HT-29 (cell line): Measurements from ENCODE around the gene AIMP2. TPM values are rescaled to one million over a fixed set of nuclear protein-coding genes. Genes with fewer than 3 reads are reported as not detected.
A peak's percentile ranks its signal among the peaks of the same experiment; 100 is the strongest.
"Not testable (repeated sequence)": the region's sequence is repeated elsewhere in the genome, so short reads cannot be mapped to it uniquely, and the experiment has no call there.

Experiments used
- DNase-seq: peaks from one replicate; pipeline ENCODE4 v3.0.0-alpha.2; 2015; ENCODE audit warnings: low spot score
- small RNA-seq: library from RNA; depleted of rRNA; stranded (forward); fragments of <200 nt; gene quantifications from one replicate; pipeline ENCODE3, GENCODE V24; 2014
- total RNA-seq: library from RNA; depleted of rRNA; stranded (reverse); fragments of >200 nt; shearing (Covaris generic); gene quantifications from 2 replicates; pipeline ENCODE4 v1.2.3, GENCODE V29; 2014; rRNA removed

The AIMP2 gene
- total RNA-seq, 1 experiment from 2014 or later: 98.3 TPM

GRCh38 chr7:6026011-6026819 lies 17.1 kb downstream of the AIMP2 start:
- peak; percentile 62 for DNase-seq

GRCh38 chr7:6026820-6027311 lies 17.8 kb downstream of the AIMP2 start:
- no peak for DNase-seq

- DNase-seq: no peak
Measured at GRCh38 chr7:6027806-6028365, 18.8 kb downstream of the AIMP2 start.

GRCh38 chr7:6028563-6028962 lies 19.5 kb downstream of the AIMP2 start:
- no peak for DNase-seq

DNA sequence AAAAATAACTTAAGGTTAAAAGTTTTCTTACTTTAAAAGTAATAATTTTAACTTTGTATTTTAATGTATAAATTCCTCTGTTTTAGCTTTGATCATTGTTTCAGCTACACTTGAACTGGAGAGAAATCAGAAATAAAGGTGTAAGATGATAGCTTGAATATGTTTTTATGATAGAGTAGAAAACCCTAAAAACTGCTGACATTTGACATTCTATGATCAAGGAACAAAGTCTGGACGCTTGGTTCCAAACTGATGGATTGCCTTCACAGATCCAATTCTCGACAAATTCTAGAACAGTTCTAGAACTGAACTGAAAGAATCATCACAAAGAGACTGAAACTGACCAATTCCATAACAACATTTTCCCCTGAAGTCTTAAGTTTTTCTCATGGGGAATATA lies 21.9 kb downstream of the AIMP2 start, which contains the start of gene ANKRD61:
ANKRD61 (plus strand) TSS at position 389 of the 400 bp plus-strand sequence; CDS start at position 389, 0 bp downstream.
- DNase-seq: no peak

GRCh38 chr7:6031567-6031966 lies 22.5 kb downstream of the AIMP2 start:
- no peak for DNase-seq

DNA sequence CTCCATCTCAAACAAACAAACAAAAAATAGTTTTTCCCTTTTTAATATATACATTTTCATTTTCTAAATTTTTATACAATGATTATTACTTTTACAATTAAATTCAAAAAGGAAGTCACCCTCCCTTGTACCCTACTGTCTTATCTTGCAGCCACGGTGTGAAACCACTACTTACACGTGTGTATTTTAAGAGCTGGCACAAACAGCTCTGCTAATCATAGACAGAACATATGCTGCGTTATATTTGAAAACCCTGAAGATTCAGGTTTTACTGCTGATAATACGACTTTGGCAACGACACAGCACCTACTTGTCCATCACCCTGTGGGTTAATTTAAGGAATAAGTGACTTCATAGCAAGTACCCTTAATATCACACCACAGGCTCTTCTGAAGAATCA lies 23.1 kb downstream of the AIMP2 start:
- no peak for DNase-seq

GRCh38 chr7:6032641-6033040 lies 23.6 kb downstream of the AIMP2 start:
- DNase-seq: no peak

DNA sequence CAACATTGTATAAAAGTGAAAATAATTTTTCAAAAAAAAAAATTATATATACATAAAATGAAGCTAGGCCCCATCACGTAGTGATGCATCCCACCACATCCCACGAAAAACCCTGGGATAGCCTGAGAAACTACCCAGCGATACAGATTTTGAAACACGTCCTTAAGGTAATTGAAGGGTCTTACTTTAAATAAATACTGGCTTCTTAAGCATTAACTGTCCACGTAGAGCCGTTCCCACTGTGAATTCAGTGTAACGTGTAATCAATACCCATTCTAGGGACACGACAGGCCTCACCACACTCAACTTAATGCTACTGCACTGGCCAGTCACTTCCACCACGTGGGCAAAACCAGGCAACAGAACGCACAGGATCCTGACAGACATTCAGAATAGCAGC lies 26.1 kb downstream of the AIMP2 start:
- no peak for DNase-seq

DNA sequence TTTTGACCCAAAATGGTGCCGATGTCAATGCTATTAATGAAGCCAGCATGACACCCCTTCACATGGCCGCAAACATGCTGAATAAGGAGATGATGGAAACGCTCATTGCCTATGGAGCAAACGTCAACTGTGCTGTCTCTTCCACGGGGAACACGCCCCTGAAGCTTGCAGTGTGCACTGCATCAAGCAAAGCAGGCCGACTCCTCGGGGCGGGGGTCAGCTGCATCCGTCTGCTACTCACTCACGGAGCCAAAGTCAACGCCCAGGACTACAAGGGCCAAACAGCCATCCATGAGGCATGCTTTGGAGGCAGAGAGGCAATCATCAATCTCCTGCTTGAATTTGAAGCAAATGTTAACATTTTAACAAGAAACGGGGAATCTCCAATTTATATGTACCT lies 26.6 kb downstream of the AIMP2 start:
- DNase-seq: no peak

- DNase-seq: no peak
Measured at GRCh38 chr7:6049780-6050179, 40.7 kb downstream of the AIMP2 start.

DNA sequence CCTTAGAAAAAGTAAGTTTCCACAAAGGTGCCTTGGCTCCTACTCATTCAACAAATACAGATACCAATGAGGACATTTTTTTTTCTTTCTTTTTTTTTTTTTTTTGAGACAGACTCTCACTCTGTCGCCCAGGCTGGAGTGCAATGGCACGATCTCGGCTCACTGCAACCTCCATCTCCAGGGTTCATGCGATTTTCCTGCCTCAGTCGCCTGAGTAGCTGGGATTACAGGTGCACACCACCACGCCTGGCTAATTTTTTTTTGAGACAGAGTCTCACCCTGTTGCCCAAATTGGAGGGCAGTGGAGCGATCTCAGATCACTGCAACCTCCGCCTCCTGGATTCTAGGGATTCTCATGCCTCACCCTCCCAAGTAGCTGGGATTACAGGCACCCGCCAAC lies 42.1 kb downstream of the AIMP2 start:
- not testable (repeated sequence) for DNase-seq

GRCh38 chr7:6056616-6057015 lies 47.5 kb downstream of the AIMP2 start:
- DNase-seq: no peak

GRCh38 chr7:6057316-6058129 lies 48.5 kb downstream of the AIMP2 start:
- peak; percentile 8 for DNase-seq

DNA sequence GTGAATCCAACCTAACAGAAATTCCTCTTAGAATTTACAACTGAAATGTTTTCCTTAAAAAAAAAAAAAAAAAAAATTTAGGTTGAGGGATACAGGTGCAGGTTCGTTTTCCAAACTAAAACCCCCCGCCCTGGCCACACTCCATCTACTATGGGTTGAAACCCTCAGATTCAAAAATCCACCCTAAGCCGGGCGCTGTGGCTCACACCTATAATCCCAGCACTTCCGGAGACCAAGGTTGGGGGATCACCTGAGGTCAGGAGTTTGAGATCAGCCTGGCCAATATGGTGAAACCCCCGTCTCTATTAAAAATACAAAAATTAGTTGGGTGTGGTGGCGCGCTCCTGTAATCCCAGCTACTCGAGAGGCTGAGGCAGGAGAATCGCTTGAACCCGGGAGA lies 50.9 kb downstream of the AIMP2 start:
- not testable (repeated sequence) for DNase-seq

DNA sequence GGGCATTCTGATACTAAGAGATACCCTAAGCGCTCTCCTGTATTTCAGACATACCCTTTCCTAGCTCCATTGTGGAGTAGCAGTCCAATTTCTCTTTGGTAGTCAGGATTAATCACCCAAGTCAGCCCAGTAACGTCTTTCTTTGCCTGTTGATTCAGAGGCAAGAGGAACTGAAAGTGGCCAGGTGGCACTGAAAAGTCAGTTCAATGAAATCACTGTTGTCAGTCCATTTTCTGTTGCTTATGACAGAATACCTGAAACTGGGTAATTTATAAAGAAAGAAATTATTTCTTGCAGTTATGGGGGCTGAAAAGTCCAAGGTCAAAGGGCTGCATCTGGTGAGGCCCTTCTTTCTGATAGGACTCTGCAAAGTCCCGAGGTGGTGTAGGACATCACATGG lies 62.3 kb downstream of the AIMP2 start:
- no peak for DNase-seq

Small RNA genes within 50 kb of the gene (small RNA-seq; reads per million reads assigned to genes)
- gene RF00019 (not detected), gene RNU6-218P (not detected), gene SNORA80D (5.6 reads per million, percentile 84 among the genes with 10 or more reads in this experiment)

Other genes with a start within 250 kb of the AIMP2 start
- 15.9 and 16.0 TPM in 2 replicates for gene RNF216, start 227.6 kb upstream of the AIMP2 start, total RNA-seq
- not detected in 2 replicates for gene OCM, start 128.5 kb upstream of the AIMP2 start, total RNA-seq
- 50.2 and 55.0 TPM in 2 replicates for gene CCZ1, start 110.5 kb upstream of the AIMP2 start, total RNA-seq
- gene RSPH10B, start 38.6 kb upstream of the AIMP2 start, total RNA-seq: 4.4 TPM in 1 of 2 replicates, not detected in the other
- 9.8 and 13.1 TPM in 2 replicates for gene PMS2, start 223 bp upstream of the AIMP2 start, total RNA-seq
- gene ANKRD61, start 22.1 kb downstream of the AIMP2 start, total RNA-seq: not detected in 2 replicates
- gene EIF2AK1, start 49.9 kb downstream of the AIMP2 start, total RNA-seq: 324 and 358 TPM in 2 replicates
- gene USP42, start 95.7 kb downstream of the AIMP2 start, total RNA-seq: 10.0 and 10.3 TPM in 2 replicates